DOHH2 (cell line): Measurements from ENCODE around the gene RBM28.

Experiments used
- H3F3A ChIP-seq: fragments of 200-600 bp; sonication (generic), shearing (Covaris generic); 2 replicates; pipeline ENCODE4 v1.6.0; 2016; ENCODE audit warnings: antibody characterized with exemption, mild to moderate bottlenecking; ENCODE audit not compliant: control insufficient read depth, insufficient read depth
- H3K27ac ChIP-seq: fragments of 200-600 bp; sonication (generic); 2 replicates; pipeline ENCODE4 v1.5.1; 2014; ENCODE audit warnings: low read depth, mild to moderate bottlenecking, low read length, moderate library complexity
- H3K27me3 ChIP-seq: fragments of 200-600 bp; sonication (generic); 2 replicates; pipeline ENCODE4 v1.6.1; 2014; ENCODE audit warnings: mild to moderate bottlenecking, low read length, mixed read lengths; ENCODE audit not compliant: control insufficient read depth
- H3K36me3 ChIP-seq: fragments of 200-600 bp; sonication (generic); 2 replicates; pipeline ENCODE4 v1.6.1; 2014; ENCODE audit warnings: mild to moderate bottlenecking, low read length, moderate library complexity, mixed read lengths; ENCODE audit not compliant: control insufficient read depth
- H3K4me1 ChIP-seq: fragments of 200-600 bp; sonication (generic); 2 replicates; pipeline ENCODE4 v1.6.1; 2014; ENCODE audit warnings: mild to moderate bottlenecking, low read length, mixed read lengths; ENCODE audit not compliant: control insufficient read depth
- H3K4me2 ChIP-seq: fragments of 200-600 bp; sonication (generic); 2 replicates; pipeline ENCODE4 v1.6.0; 2014; ENCODE audit warnings: mild to moderate bottlenecking, low read length, moderate library complexity
- H3K4me3 ChIP-seq: fragments of 200-600 bp; sonication (generic); 2 replicates; pipeline ENCODE4 v1.5.1; 2014; ENCODE audit warnings: mild to moderate bottlenecking, low read length, mixed read lengths
- H3K79me2 ChIP-seq: fragments of 200-600 bp; sonication (generic); 2 replicates; pipeline ENCODE4 v1.6.1; 2014; ENCODE audit warnings: mild to moderate bottlenecking, low read length, mixed read lengths; ENCODE audit not compliant: control insufficient read depth
- H3K9me2 ChIP-seq: fragments of 200-600 bp; sonication (generic); replicated peaks from 2 replicates; pipeline ENCODE4 v1.6.1; 2014; ENCODE audit warnings: mild to moderate bottlenecking, low read length, mixed read lengths; ENCODE audit not compliant: control insufficient read depth
- H3K9me3 ChIP-seq: fragments of 200-600 bp; sonication (generic); 2 replicates; pipeline ENCODE4 v1.6.1; 2014; ENCODE audit warnings: antibody characterized with exemption, low read length, mixed read lengths; ENCODE audit not compliant: control insufficient read depth, insufficient read depth
- H4K20me1 ChIP-seq: fragments of 200-600 bp; sonication (generic); 2 replicates; pipeline ENCODE4 v1.6.0; 2014; ENCODE audit warnings: low read depth, mild to moderate bottlenecking, antibody characterized with exemption, low read length, moderate library complexity; ENCODE audit not compliant: control insufficient read depth, insufficient read depth
- EZH2phosphoT487 ChIP-seq: fragments of 200-600 bp; sonication (generic); IDR thresholded peaks from 2 replicates; pipeline ENCODE4 v1.6.1; 2017; ENCODE audit warnings: borderline replicate concordance, mild to moderate bottlenecking, antibody characterized with exemption, low read length, moderate library complexity, mixed read lengths
- TF ChIP-seq, protein P1 (sequence below): fragments of 200-600 bp; sonication (generic); IDR thresholded peaks from one replicate; pipeline ENCODE4 v1.5.1; 2014; ENCODE audit warnings: antibody characterized with exemption, mild to moderate bottlenecking, low read depth, low read length; ENCODE audit not compliant: poor library complexity, severe bottlenecking

RBM28 gene

DNA sequence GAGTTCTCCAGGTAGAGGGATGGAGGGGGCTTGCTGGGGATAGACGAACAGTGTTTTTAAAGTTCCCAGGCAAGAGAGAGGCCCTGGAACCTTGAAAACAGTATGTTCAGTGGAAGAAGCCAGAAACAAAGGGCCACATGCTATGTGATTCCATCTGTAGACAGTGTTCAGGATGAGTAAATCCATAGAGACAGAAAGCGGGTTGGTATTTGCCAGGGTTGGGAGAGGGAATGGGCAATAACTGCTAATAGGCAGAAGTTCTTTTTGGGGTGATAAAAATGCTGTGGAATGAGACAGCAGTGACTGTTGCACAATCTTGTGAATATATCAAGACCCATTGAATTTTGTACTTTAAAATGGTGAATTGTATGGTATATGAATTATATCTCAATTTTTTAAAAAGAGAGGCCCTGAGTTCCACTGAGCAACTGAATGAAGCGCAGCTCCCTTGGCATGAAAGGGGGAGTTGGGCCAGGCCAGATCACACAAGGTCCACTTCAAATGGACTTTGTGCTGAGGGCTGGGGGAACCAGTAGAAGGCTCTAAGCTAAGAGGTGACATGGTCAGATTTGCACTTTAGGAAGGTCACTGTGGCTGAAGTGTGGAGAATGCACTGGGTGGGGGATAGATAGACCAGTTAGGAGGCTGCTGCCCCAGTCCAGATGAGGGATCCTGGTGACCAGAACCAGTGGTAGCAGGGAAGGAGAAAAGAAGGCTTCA, 68.7 kb downstream of the RBM28 start:
- no peaks in the 10 kb centered on the region for H4K20me1 ChIP-seq
- H3K4me2 ChIP-seq, result no peak overlapping the region
- H3K4me3 ChIP-seq, result no peak overlapping the region
- TF ChIP-seq, protein P1, sequence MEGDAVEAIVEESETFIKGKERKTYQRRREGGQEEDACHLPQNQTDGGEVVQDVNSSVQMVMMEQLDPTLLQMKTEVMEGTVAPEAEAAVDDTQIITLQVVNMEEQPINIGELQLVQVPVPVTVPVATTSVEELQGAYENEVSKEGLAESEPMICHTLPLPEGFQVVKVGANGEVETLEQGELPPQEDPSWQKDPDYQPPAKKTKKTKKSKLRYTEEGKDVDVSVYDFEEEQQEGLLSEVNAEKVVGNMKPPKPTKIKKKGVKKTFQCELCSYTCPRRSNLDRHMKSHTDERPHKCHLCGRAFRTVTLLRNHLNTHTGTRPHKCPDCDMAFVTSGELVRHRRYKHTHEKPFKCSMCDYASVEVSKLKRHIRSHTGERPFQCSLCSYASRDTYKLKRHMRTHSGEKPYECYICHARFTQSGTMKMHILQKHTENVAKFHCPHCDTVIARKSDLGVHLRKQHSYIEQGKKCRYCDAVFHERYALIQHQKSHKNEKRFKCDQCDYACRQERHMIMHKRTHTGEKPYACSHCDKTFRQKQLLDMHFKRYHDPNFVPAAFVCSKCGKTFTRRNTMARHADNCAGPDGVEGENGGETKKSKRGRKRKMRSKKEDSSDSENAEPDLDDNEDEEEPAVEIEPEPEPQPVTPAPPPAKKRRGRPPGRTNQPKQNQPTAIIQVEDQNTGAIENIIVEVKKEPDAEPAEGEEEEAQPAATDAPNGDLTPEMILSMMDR, result no peak
- TF ChIP-seq EZH2phosphoT487, result no peak
- H3K9me2 ChIP-seq, result no peaks in the 10 kb centered on the region
- H3K36me3 ChIP-seq, result no peaks in the 10 kb centered on the region
- H3K27me3 ChIP-seq, result no peaks in the 10 kb centered on the region
- no peaks in the 10 kb centered on the region for H3F3A ChIP-seq
- H3K79me2 ChIP-seq, result no peaks in the 10 kb centered on the region
- no peak overlapping the region for H3K27ac ChIP-seq
- H3K4me1 ChIP-seq, result no peaks in the 10 kb centered on the region
- H3K9me3 ChIP-seq, result no peaks in the 10 kb centered on the region

- Histone ChIP-seq H4K20me1 (no peaks in the 10 kb centered on the region), H3K79me2 (no peaks in the 10 kb centered on the region), H3K36me3 (no peaks in the 10 kb centered on the region), H3F3A (no peaks in the 10 kb centered on the region), H3K27ac (no peak overlapping the region), H3K27me3 (no peaks in the 10 kb centered on the region), H3K9me2 (no peaks in the 10 kb centered on the region), H3K4me3 (no peak overlapping the region), H3K9me3 (no peaks in the 10 kb centered on the region), H3K4me1 (no peaks in the 10 kb centered on the region), H3K4me2 (no peak overlapping the region)
- no peak for TF ChIP-seq EZH2phosphoT487
- TF ChIP-seq, protein P1, result no peak
Measured at GRCh38 chr7:128274246-128274883, 69.3 kb downstream of the RBM28 start.

DNA sequence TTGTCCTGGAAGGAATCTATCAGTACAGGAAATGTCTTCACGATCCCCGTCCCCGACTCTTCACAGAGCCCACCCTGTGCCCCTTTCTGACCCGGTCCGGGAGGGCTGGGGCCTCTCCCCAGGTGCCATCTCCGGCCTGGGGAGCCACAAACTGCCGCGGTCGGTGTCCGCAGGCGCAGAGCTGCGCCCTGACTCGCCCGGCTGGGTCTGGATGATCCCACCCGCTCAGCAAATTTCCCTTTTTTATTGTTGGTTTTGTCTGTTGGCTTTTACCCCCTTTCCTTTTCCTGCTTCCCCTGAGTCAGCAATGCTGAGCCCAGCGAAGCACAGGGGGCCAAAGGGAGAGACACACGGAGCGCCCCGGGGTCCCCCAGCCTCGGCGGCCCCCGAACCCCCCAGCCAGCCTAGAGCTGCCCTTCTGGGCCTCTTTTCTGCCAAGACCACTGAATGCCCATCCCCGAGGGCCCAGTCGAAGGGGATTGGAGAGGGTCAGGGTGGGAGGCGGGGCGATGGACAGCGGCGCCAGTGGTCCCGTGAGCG, 71.7 kb downstream of the RBM28 start:
- no peaks in the 10 kb centered on the region for H3K4me1 ChIP-seq
- H3K79me2 ChIP-seq, result no peaks in the 10 kb centered on the region
- no peak overlapping the region for H3K4me3 ChIP-seq
- H3K9me2 ChIP-seq, result no peaks in the 10 kb centered on the region
- no peaks in the 10 kb centered on the region for H3K36me3 ChIP-seq
- no peak overlapping the region for H3K4me2 ChIP-seq
- TF ChIP-seq EZH2phosphoT487, result no peak
- TF ChIP-seq, protein P1, result no peak
- no peaks in the 10 kb centered on the region for H3K27me3 ChIP-seq
- no peak overlapping the region for H3K27ac ChIP-seq
- H4K20me1 ChIP-seq, result no peaks in the 10 kb centered on the region
- no peaks in the 10 kb centered on the region for H3F3A ChIP-seq
- no peaks in the 10 kb centered on the region for H3K9me3 ChIP-seq
